Dedifferentiated amniotic fluid mesenchymal stem cell (primary cell): Measurements from ENCODE around the gene MT1HL1.

Experiments
- DNase-seq: peaks from one replicate; pipeline ENCODE4 v3.0.0-alpha.2; 2016; ENCODE audit errors: extremely low spot score

Gene MT1HL1

DNA sequence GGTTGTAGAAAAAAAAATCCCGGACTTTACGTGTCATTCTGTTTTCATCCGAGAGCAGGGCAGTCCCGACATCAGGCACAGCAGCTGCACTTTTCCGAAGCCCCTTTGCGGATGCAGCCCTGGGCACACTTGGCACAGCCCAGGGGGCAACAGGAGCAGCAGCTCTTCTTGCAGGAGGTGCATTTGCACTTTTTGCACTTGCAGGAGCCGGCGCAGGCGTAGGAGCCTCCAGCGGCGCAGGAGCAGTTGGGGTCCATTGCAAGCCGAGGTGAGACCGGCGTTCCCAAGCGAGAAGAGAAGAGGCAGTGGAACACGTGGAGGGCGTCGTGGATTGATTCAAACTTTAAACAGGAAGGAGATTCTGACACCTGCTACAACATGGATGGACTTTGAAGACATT, at the start of gene MT1HL1:
Gene MT1HL1 (minus strand): TSS at position 326 of the 400 bp plus-strand sequence. CDS start 69 bp downstream, at position 257.
- DNase-seq = no peak

GRCh38 chr1:237050915-237051314, 46.7 kb upstream of the MT1HL1 start:
- no peak for DNase-seq

DNA sequence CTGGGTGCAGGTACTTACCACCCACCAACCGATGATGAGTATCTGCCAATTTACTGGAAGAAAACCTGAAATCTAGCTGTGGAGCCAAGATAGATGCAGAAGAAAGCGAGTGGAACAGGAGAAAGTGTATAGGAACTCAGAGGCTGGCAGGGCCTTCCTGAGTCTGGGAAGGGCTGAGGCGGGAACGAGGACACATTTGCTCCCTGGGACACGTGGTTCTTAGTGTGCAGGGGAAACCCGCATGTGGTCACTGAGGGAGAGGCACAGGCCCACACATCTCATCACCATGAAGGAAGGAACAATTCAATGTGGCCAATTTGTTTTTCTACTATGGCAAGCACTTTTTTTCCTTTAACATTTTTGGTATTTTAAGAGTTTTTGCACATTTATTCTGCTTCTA, 45.9 kb upstream of the MT1HL1 start:
- no peak for DNase-seq

DNA sequence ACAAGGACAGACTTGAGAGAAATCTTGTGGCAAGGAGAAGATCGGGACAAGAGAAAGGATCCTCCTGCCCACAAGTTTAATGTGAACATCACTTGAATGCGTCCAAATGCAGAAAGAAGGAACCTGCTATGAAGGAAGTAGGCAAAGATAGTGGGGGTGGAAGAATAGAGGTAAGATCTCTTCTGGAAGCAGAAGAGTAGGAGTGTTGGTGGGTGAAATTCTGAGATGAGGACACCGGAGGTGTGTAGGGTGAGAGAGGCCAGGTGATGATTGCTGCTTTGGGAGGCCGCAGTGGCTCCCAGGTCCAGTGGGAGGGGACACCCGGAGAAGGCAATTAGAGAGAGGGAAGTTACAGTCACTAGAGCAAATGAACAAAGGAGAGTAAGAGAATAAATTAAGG, 44.6 kb upstream of the MT1HL1 start:
- DNase-seq = no peak

DNA sequence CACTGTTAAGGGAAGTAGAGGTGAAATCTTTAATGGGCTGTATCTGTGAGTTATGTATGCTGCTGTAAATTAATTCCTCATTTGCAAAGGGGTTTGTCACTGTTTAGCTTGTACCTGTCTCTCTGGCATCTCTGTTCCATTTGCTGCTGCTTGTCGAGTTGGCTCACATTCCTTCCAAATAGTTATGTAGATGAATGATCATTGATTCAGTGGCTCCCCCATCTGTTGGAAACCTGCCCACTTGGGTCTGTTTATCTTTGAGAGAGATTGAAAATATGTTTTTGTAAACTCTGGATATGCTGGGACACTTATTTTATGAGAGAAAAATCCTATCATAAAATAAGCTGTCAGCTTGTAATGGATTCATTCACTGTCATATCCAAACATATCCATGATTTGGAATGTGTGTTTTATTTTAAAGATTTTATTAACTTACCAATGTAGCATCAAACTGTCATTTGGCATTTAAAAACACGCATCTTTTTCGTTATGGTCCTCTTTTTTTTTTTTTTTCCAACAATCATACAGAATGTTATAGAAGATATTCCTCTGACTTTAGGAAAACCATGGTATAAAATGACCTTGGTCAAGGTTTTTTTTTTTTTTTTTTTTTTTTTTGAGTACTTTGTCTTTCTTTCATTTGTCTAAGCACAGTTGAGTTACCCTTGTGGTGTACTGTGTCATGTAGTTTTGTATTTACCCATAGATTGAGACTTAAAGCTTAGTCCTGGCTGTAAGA, 41.2 kb upstream of the MT1HL1 start:
- no peak for DNase-seq

DNA sequence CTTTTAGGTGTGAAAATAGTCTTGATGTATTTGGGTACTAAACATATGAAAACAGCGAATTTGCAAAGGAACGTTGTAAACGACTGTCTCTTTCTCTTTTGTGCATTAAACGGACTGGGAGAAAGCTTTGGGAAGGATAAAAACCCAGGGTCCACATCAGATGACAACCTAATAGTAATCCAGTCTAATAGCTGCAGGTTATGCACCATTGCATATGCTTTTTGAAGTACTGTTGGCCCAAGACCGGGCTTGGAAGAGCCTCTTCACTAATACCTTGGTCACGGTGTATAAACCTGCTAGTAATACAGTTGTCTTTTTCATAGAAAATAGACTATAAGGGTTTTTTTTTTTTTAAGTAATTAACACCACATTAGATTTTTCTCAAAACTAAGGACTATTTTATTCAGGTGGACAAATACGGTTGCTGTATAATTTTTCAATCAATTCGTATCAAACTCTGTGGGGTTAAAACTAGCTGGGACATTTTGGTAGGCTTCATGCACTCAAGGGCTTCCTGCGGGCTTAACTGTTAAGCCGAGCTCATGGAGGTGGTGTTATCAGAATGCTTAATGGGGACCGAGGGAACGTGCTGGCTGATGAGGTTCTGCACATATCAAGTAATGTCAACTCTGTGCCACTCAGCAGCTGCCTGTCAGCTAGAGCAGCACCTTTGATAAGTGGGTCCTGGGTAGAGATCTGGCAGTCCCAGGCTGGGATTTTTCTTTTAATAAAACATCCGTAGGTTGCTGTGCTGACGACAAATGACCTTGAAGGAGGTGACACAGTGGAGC, 39.8 kb upstream of the MT1HL1 start:
- no peak for DNase-seq

DNA sequence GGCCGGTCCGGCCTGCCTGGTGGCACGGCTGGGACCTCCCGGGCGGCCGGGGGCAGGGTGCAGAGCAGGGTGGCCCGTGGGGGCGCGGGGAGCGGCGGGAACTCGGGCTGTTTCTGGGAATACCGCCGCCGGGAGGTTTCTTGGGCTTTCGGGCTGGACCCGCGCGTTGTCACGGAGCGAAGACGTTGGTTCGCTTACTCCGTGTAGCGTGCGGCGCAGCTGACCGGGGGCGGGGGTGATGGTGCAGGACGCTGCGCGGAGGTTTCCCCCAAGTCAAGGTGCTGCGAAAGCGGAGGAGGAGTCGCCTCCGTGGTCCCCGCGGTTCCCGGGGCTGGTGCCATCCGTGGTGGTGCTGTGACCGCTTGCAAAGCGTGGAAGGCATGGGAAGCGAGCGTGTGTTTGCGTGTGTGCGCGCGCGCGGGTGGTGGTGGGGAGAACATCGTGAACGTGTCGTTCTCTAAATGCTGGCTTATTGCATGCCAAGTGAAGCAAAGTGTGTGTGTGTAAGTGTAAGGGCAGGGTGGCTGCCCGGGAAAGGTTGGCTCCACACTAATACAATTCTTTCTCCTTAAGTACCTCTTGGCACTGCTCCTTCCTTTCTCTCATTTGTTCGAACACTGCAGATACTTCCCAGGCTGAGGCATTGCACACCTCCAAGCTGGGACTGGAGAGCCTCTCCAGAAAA, 38.8 kb upstream of the MT1HL1 start:
- no peak for DNase-seq

- no peak for DNase-seq
Observed at GRCh38 chr1:237042526-237042891, 38.3 kb upstream of the MT1HL1 start.

- DNase-seq = no peak
Observed at GRCh38 chr1:237041795-237042525, 37.7 kb upstream of the MT1HL1 start, which contains the start of gene RYR2. TSS of gene RYR2 (plus strand) at chr1:237042184. CDS start at chr1:237042522, 338 bp downstream.

- no peak for DNase-seq
Observed at GRCh38 chr1:237041461-237041794, 37.2 kb upstream of the MT1HL1 start.

DNA sequence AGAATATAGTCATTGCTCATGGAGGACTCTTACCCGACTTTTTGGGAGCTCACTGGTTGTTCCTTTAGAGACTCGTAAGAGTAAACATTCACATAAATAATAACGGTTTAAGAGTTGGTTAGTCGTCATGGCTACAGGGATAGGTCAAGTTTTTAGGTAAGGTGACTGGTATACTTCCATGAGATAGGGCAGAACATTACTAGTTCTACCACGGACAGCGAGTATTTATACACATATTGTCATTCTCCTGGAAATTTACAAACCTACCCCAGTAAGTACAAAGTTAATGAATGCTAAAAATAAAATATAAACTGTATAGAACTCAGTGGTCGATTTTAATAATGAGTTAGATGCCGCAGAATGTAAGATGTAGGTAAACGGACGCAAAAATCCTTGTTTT, 36.6 kb upstream of the MT1HL1 start:
- no peak for DNase-seq

DNA sequence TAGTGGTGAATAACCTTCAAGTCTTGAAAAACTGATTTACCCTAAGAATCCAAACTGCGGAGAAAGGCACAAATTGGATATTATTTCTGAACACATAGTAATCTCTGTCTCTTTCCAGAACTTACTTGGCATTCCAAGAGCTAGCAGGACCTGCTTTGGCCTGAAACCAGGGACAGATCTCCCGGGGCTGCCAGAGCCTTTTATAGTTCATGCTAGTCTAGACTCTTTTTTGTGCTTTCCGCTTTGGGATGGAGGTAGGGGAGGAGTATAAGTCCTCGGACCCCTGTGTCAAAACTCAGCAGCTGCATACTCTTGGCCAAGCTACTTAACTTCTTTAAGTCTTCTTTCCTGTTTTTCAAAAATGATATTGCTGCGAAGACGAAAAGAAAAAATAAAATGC, 34.0 kb upstream of the MT1HL1 start:
- DNase-seq = no peak

DNA sequence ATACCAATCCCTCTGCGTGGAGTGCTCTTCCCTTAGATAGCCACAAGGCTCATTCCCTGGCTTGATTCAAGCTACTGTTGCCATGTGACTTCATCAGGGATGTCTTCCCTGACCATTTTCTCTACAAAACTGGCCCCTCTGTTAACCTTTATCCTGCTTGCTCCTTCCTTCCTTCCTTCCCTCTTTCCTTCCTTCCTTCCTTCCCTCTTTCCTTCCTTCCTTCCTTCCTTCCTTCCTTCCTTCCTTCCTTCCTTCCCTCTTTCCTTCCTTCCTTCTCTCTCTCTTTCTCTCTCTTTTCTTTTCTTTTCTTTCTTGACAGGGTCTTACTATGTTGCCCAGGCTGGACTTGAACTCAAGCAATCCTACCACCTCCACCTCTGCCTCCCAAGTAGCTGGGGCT, 31.5 kb upstream of the MT1HL1 start:
- DNase-seq = no peak

GRCh38 chr1:237033804-237034203, 29.6 kb upstream of the MT1HL1 start:
- no peak for DNase-seq

DNA sequence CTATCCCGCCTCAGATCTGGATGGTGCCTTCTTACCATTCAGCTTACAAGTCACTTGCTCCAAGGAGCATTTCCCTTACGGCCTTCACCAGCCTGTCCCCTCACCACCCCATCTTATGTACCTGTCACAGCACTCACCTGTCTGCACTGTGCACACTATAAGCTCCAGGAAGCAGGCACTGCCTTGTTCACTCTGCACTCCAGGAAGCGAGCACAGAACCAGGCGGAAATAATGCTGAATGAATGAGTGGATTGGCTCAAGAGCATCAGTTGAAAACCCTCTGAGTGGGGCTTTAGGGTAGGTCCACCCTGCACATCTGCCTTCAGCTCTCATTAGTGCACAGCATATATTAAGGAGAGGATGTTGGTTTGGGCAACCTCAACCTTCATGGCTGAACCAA, 28.8 kb upstream of the MT1HL1 start:
- no peak for DNase-seq

DNA sequence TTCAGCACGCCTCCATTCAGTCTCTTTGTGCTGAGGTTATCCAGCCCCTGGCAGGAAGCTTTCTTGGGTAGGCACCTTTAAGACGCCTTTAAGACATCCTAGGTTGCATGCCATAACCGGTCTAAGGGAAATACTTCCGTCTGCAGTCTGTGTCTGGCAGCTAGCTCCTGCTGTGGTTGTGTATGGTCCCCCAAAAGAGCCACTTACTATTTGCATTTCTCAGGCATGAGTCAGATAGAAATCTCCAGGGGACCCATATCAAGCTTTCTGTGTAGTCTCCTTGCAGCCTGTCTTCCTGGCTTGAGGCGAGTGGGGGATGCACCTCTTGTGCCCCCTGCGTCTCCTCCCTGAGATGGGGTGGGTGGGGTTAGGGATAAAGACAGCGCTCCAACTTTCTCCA, 27.8 kb upstream of the MT1HL1 start:
- no peak for DNase-seq

DNA sequence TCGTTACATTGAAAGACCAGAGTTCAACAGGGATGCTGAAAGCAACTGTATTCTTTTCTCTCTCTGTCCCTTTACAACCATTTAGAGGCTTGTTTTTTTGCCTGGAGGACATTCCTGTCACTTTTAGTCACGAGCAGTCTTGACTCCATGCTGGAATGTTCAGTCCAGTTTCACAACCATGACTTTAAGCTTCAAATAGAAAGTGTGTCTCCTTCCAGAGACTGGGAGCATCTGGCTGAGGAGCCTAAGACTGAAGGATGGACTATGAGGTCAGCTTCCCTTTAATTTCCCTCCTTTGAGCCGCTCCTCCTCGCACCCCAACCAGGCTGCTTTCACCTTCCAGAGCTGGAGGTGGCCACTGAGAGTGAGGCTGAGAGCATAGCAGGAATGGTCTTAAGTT, 27.2 kb upstream of the MT1HL1 start:
- no peak for DNase-seq

DNA sequence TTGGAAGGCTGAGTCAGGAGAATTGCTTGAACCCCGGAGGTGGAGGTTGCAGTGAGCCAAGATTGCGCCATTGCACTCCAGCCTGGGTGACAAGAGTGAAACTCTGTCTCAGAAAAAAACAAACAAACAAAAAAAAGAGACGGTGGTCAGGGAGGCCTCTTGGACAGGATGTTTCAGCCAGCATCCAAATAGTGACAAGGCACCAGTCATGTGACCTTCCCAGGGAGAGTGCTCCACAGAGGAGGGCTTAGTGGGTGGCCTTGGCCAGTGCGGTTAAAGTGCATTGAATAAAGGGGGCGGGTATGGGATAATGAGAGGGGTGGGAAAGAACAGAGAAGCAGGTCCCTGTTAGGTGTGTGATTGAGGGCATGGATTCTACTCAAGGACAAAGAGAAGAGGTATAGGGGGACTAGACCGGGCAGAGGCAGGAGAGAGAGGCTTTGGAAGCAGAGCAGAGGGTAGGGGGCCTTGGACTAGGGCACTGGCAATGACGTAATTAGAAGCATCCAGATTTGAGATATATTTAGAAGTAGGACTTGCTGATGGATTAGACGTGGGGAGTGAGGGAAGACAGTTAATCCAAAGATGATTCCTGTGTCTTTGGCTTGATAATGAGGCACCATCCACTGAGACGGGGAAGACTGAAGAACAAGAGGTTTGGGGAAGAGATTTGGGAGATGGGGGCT, 25.8 kb upstream of the MT1HL1 start:
- DNase-seq = no peak

GRCh38 chr1:237029240-237029639, 25.0 kb upstream of the MT1HL1 start:
- no peak for DNase-seq

DNA sequence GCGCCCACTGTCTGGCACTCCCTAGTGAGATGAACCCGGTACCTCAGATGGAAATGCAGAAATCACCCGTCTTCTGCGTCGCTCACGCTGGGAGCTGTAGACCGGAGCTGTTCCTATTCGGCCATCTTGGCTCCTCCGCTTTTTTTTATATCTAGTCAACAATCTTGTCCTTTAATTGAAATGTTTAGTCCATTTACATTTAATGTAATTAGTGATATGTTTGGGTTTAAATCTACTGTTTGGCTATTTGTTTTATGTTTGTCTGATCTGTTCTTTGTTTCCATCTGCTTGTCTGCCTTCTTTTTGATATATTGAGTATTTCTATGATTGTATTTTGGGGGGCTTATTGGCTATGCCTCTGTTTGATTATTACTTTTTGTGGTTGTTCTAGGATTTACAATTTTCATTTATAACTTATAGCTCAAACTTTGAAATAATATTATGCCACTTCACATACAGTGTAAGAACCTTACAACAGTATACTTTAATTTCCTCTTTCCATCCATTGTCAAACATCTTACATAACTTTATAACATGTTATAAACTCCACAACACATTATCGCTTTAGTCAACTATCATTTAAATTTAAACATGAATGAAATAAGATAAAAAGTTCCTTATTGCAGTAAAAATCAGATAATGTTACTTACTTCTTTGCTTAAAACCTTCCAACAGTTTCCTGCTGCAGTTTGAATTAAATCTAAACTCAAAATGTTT, 21.3 kb upstream of the MT1HL1 start:
- DNase-seq = no peak

GRCh38 chr1:237018896-237019295, 14.7 kb upstream of the MT1HL1 start:
- no peak for DNase-seq
